Embryonic facial prominence (tissue), 1 donor: ENCODE results near the gene EXOSC5.
"Not testable (repeated sequence)": the region's sequence is repeated elsewhere in the genome, so short reads cannot be mapped to it uniquely, and the experiment has no call there.

Source experiments
- DNase-seq: peaks from one replicate; pipeline ENCODE4 v3.0.0-alpha.2; 2016; ENCODE audit errors: extremely low spot score

The EXOSC5 gene

GRCh38 chr19:41405776-41406175, 8.6 kb upstream of the EXOSC5 start:
- DNase-seq = no peak

GRCh38 chr19:41403181-41403970, 6.2 kb upstream of the EXOSC5 start:
- DNase-seq = no peak

GRCh38 chr19:41402010-41402409, 4.9 kb upstream of the EXOSC5 start:
- DNase-seq = no peak

GRCh38 chr19:41401483-41401882, 4.3 kb upstream of the EXOSC5 start:
- no peak for DNase-seq

GRCh38 chr19:41399525-41399924, 2.4 kb upstream of the EXOSC5 start:
- DNase-seq = no peak

- DNase-seq = no peak
Observed at GRCh38 chr19:41399091-41399490, 1.9 kb upstream of the EXOSC5 start.

- DNase-seq = no peak
Observed at GRCh38 chr19:41398598-41398997, 1.4 kb upstream of the EXOSC5 start.

GRCh38 chr19:41398050-41398418, 875 bp upstream of the EXOSC5 start:
- DNase-seq = no peak

- DNase-seq = no peak
Observed at GRCh38 chr19:41395355-41395754, 1.8 kb downstream of the EXOSC5 start.

GRCh38 chr19:41392775-41393174, 4.4 kb downstream of the EXOSC5 start:
- DNase-seq = no peak

GRCh38 chr19:41391618-41392017, 5.5 kb downstream of the EXOSC5 start:
- no peak for DNase-seq

- no peak for DNase-seq
Observed at GRCh38 chr19:41386442-41386841, 10.7 kb downstream of the EXOSC5 start.

GRCh38 chr19:41384351-41384750, 12.8 kb downstream of the EXOSC5 start:
- no peak for DNase-seq

GRCh38 chr19:41381536-41381935, 15.6 kb downstream of the EXOSC5 start:
- DNase-seq = not testable (repeated sequence)

- no peak for DNase-seq
Observed at GRCh38 chr19:41377977-41378709, 19.0 kb downstream of the EXOSC5 start.

GRCh38 chr19:41376998-41377365, 20.2 kb downstream of the EXOSC5 start:
- no peak for DNase-seq

- no peak for DNase-seq
Observed at GRCh38 chr19:41376241-41376997, 20.7 kb downstream of the EXOSC5 start, which contains the start of gene TMEM91. Gene TMEM91, plus strand, starts transcription at chr19:41376533. Its CDS starts 1,777 bp downstream, at chr19:41378310.

- no peak for DNase-seq
Observed at GRCh38 chr19:41373993-41374392, 23.2 kb downstream of the EXOSC5 start.

- no peak for DNase-seq
Observed at GRCh38 chr19:41372501-41372900, 24.7 kb downstream of the EXOSC5 start.

- DNase-seq = no peak
Observed at GRCh38 chr19:41371541-41371940, 25.6 kb downstream of the EXOSC5 start.

GRCh38 chr19:41371119-41371518, 26.0 kb downstream of the EXOSC5 start:
- not testable (repeated sequence) for DNase-seq

GRCh38 chr19:41369769-41370168, 27.4 kb downstream of the EXOSC5 start:
- no peak for DNase-seq
